KMS-11 (cell line): ENCODE measurements around the gene LMX1A.

Experiments used
- H2AFZ ChIP-seq: fragments of 200-600 bp; sonication (generic); 2 replicates; pipeline ENCODE4 v1.6.1; 2016; ENCODE audit warnings: antibody characterized with exemption, mixed run types, low read depth
- H3K27ac ChIP-seq: fragments of 200-600 bp; sonication (generic); 2 replicates; pipeline ENCODE4 v1.6.1; 2016; ENCODE audit warnings: mild to moderate bottlenecking, mixed run types
- H3K27me3 ChIP-seq: fragments of 200-600 bp; sonication (generic); 2 replicates; pipeline ENCODE4 v1.6.1; 2017; ENCODE audit warnings: mild to moderate bottlenecking, low read depth, mixed run types, moderate library complexity; ENCODE audit not compliant: insufficient read depth
- H3K36me3 ChIP-seq: fragments of 200-600 bp; sonication (generic); 2 replicates; pipeline ENCODE4 v1.6.1; 2017; ENCODE audit warnings: mild to moderate bottlenecking, mixed run types; ENCODE audit not compliant: insufficient read depth
- H3K4me1 ChIP-seq: fragments of 200-600 bp; sonication (generic); 2 replicates; pipeline ENCODE4 v1.6.1; 2016; ENCODE audit warnings: mild to moderate bottlenecking, low read depth, mixed run types; ENCODE audit not compliant: poor library complexity, severe bottlenecking
- H3K4me2 ChIP-seq: fragments of 200-600 bp; sonication (generic); 2 replicates; pipeline ENCODE4 v1.7.0; 2016; ENCODE audit warnings: mild to moderate bottlenecking, mixed run types
- H3K4me3 ChIP-seq: fragments of 200-600 bp; sonication (generic); IDR thresholded peaks from 2 replicates; pipeline ENCODE4 v1.6.1; 2017; ENCODE audit warnings: low read depth, low read length, mixed read lengths; ENCODE audit not compliant: insufficient read depth
- H3K79me2 ChIP-seq: fragments of 200-600 bp; sonication (generic); 2 replicates; pipeline ENCODE4 v1.6.1; 2016; ENCODE audit warnings: low read depth, mixed run types; ENCODE audit not compliant: insufficient read depth
- H3K9ac ChIP-seq: fragments of 200-600 bp; sonication (generic); 2 replicates; pipeline ENCODE4 v1.6.1; 2016; ENCODE audit warnings: mild to moderate bottlenecking, mixed run types
- H4K20me1 ChIP-seq: fragments of 200-600 bp; sonication (generic); 2 replicates; pipeline ENCODE4 v1.6.1; 2016; ENCODE audit warnings: mild to moderate bottlenecking, mixed run types; ENCODE audit not compliant: insufficient read depth
- CTCF ChIP-seq: fragments of 200-600 bp; sonication (generic); conservative IDR thresholded peaks from 2 replicates; pipeline ENCODE4 v1.6.1; 2017; ENCODE audit warnings: low read depth, mild to moderate bottlenecking, antibody characterized with exemption, low read length, moderate library complexity, mixed read lengths

The LMX1A gene

GRCh38 chr1:165328136-165328535 lies 28.4 kb downstream of the LMX1A start:
- Histone ChIP-seq H3K4me2 (no peak overlapping the region), H4K20me1 (no peaks in the 10 kb centered on the region), H3K9ac (no peak overlapping the region), H3K79me2 (no peaks in the 10 kb centered on the region), H2AFZ (no peak overlapping the region), H3K27me3 (no peaks in the 10 kb centered on the region), H3K4me3 (no peak overlapping the region), H3K27ac (no peak overlapping the region), H3K36me3 (no peaks in the 10 kb centered on the region), H3K4me1 (no peaks in the 10 kb centered on the region)
- no peak for TF ChIP-seq CTCF

GRCh38 chr1:165327538-165327937 lies 29.0 kb downstream of the LMX1A start:
- TF ChIP-seq CTCF: no peak
- H3K79me2 ChIP-seq: no peaks in the 10 kb centered on the region
- no peak overlapping the region for H3K9ac ChIP-seq
- H2AFZ ChIP-seq: no peak overlapping the region
- H3K27me3 ChIP-seq: no peaks in the 10 kb centered on the region
- no peaks in the 10 kb centered on the region for H4K20me1 ChIP-seq
- H3K4me2 ChIP-seq: no peak overlapping the region
- H3K27ac ChIP-seq: no peak overlapping the region
- no peaks in the 10 kb centered on the region for H3K4me1 ChIP-seq
- no peak overlapping the region for H3K4me3 ChIP-seq
- no peaks in the 10 kb centered on the region for H3K36me3 ChIP-seq

- Histone ChIP-seq H3K4me1 (no peaks in the 10 kb centered on the region), H3K27ac (no peak overlapping the region), H3K27me3 (no peaks in the 10 kb centered on the region), H3K36me3 (no peaks in the 10 kb centered on the region), H2AFZ (no peak overlapping the region), H3K4me3 (no peak overlapping the region), H3K9ac (no peak overlapping the region), H3K79me2 (no peaks in the 10 kb centered on the region), H4K20me1 (no peaks in the 10 kb centered on the region), H3K4me2 (no peak overlapping the region)
- TF ChIP-seq CTCF: no peak
Observed at GRCh38 chr1:165325460-165326203, 30.9 kb downstream of the LMX1A start.

GRCh38 chr1:165324050-165324449 lies 32.5 kb downstream of the LMX1A start:
- no peak overlapping the region for H3K4me2 ChIP-seq
- TF ChIP-seq CTCF: no peak
- H3K9ac ChIP-seq: no peak overlapping the region
- no peak overlapping the region for H2AFZ ChIP-seq
- no peaks in the 10 kb centered on the region for H3K36me3 ChIP-seq
- no peak overlapping the region for H3K27ac ChIP-seq
- H3K27me3 ChIP-seq: no peaks in the 10 kb centered on the region
- no peaks in the 10 kb centered on the region for H3K4me1 ChIP-seq
- H4K20me1 ChIP-seq: no peaks in the 10 kb centered on the region
- H3K4me3 ChIP-seq: no peak overlapping the region
- H3K79me2 ChIP-seq: no peaks in the 10 kb centered on the region
